Ureter (tissue), 1 donor: Measurements from ENCODE around the gene THBS3. TPM values are rescaled to one million over a fixed set of nuclear protein-coding genes. Genes with fewer than 3 reads are reported as not detected.

Source experiments
- total RNA-seq: library from RNA; stranded (reverse); gene quantifications from one replicate; pipeline ENCODE4 v1.2.4, GENCODE V29; 2023
- donor health status: DM: yes; HTN: yes; CAD: no.

The THBS3 gene
- total RNA-seq, 1 donor from 2014 or later, result 54.6 TPM

Other genes with a start within 250 kb of the THBS3 start
- gene PYGO2, start 246.1 kb downstream of the THBS3 start, total RNA-seq, result 35.8 TPM
- 216 TPM for gene SHC1, start 237.2 kb downstream of the THBS3 start, total RNA-seq
- gene CKS1B, start 233.2 kb downstream of the THBS3 start, total RNA-seq, result 24.8 TPM
- 48.3 TPM for gene FLAD1, start 224.6 kb downstream of the THBS3 start, total RNA-seq
- 0.94 TPM for gene LENEP, start 214.3 kb downstream of the THBS3 start, total RNA-seq
- 92.8 TPM for gene ZBTB7B, start 205.1 kb downstream of the THBS3 start, total RNA-seq
- 1.2 TPM for gene DCST2, start 174.1 kb downstream of the THBS3 start, total RNA-seq
- gene DCST1, start 174.1 kb downstream of the THBS3 start, total RNA-seq, result not detected
- gene ADAM15, start 156.6 kb downstream of the THBS3 start, total RNA-seq, result 152 TPM
- gene EFNA4, start 144.2 kb downstream of the THBS3 start, total RNA-seq, result 11.2 TPM
- 1.1 TPM for gene EFNA3, start 129.1 kb downstream of the THBS3 start, total RNA-seq
- gene EFNA1, start 80.0 kb downstream of the THBS3 start, total RNA-seq, result 111 TPM
- 63.4 TPM for gene SLC50A1, start 72.0 kb downstream of the THBS3 start, total RNA-seq
- gene DPM3, start 67.4 kb downstream of the THBS3 start, total RNA-seq, result 75.4 TPM
- 293 TPM for gene KRTCAP2, start 34.6 kb downstream of the THBS3 start, total RNA-seq
- 1.6 TPM for gene TRIM46, start 34.0 kb downstream of the THBS3 start, total RNA-seq
- gene MTX1, start 798 bp upstream of the THBS3 start, total RNA-seq, result 31.6 TPM
- 21.8 TPM for gene ENTREP3, start 47.6 kb upstream of the THBS3 start, total RNA-seq
- gene SCAMP3, start 54.5 kb upstream of the THBS3 start, total RNA-seq, result 62.6 TPM
- 80.5 TPM for gene CLK2, start 65.6 kb upstream of the THBS3 start, total RNA-seq
- 4.7 TPM for gene HCN3, start 69.6 kb upstream of the THBS3 start, total RNA-seq
- gene PKLR, start 93.5 kb upstream of the THBS3 start, total RNA-seq, result not detected
- gene FDPS, start 101.0 kb upstream of the THBS3 start, total RNA-seq, result 124 TPM
- 31.4 TPM for gene RUSC1, start 113.0 kb upstream of the THBS3 start, total RNA-seq